ENCODE results near the gene CARMIL3.
A peak's percentile ranks its signal among the peaks of the same experiment; 100 is the strongest.
"Not testable (repeated sequence)": the region's sequence is repeated elsewhere in the genome, so short reads cannot be mapped to it uniquely, and the experiment has no call there.

The CARMIL3 gene

GRCh38 chr14:24037658-24038037 is 14.2 kb upstream of the CARMIL3 start:
- DNase-seq: peak; percentile 75

GRCh38 chr14:24038686-24039085 is 13.1 kb upstream of the CARMIL3 start:
- no peak for DNase-seq

- no peak for DNase-seq
Observed at GRCh38 chr14:24040692-24041091, 11.1 kb upstream of the CARMIL3 start.

DNA sequence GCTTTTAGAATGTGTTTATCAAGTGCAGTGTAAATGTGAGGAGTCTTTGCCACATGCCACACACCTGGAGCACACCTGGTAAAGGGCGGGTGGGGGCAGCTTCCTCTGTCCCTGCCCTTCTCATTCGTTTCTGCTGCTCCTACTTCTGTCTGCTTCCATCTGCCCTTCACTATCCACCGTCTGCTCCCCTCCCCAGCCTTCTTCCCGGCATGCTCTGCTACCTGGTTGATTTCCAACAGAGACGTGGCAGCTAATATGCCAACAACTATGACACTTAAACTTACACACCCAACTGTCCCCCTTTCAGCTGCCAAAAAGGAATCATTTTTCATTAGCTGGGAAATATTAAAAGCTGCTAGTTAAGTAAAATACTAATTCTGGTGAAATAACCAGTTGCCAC is 9.1 kb upstream of the CARMIL3 start:
- DNase-seq: no peak

DNA sequence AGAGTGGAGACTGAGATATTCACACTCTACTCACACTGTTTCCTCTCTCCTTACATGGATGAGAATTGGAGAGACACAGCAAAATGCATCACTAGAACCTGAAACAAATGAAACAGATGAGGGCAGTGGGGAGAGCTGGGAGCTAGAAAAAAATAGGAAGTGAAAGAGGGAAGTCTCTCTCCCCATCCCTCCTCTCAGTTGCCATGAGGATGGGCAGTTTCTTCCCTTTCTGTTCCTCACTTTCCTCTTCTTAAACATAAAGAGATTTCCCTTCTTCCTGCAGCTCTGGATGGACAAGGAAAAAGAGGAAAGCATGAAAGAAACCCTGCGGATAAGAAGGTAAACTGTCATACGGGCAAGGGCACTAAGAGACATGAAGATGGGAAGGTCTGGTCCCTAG is 2.8 kb upstream of the CARMIL3 start:
- DNase-seq: not testable (repeated sequence)

DNA sequence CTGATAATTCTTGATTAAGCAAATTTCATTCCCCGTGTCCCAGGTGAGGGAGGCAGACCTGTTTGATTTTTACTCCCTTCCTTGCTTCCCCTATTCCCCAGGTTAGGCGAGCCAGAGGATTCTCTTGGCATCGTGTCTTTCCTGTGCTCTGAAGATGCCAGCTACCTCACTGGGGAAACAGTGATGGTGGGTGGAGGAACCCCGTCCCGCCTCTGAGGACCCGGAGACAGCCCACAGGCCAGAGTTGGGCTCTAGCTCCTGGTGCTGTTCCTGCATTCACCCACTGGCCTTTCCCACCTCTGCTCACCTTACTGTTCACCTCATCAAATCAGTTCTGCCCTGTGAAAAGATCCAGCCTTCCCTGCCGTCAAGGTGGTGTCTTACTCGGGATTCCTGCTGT is 1.1 kb upstream of the CARMIL3 start:
- not testable (repeated sequence) for DNase-seq

DNA sequence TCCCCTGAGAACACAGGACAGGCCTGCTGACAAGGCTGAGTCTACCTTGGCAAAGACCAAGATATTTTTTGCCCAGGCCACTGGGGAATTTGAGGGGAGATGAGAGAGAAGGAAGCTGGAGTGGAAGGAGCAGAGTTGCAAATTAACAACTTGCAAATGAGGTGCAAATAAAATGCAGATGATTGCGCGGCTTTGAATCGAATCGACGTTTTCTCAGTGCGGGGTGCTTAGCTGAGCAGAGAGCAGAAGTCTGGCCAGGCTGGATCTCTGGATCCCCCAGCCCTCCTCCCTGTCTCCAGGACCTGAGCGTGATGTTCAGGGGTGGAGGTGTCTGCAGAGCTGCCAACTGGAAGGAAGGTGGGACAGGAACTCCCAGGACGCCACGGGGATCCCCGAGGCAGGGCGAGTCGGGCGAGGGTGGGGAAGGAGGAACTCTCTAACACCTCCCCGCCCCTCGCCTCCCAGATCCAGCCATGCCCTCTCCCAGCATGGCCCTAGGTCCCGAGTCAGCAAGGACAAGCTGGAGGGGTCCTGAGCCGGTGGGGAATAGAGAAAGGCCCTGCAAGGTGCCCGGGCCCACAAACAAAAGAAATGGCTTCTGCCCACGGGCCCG is 527 bp upstream of the CARMIL3 start:
- DNase-seq: no peak

- DNase-seq: no peak
Observed at GRCh38 chr14:24052656-24053547, 1.1 kb downstream of the CARMIL3 start.

GRCh38 chr14:24053548-24054323 is 1.9 kb downstream of the CARMIL3 start:
- no peak for DNase-seq

DNA sequence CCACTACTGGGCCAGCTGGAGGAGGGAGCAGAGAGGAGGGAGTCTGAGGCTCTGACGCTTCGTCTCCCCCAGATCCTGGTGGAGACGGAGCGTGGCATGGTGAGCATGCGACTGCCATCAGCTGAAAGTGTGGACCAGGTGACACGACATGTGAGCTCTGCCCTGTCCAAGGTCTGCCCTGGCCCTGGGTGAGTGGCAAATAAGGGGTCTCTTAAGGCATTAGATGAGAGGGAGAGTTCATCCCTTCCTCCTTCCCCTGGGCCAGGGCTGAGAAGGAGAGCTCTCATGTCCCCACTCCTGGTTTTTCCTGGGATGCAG is 2.5 kb downstream of the CARMIL3 start:
- DNase-seq: no peak

DNA sequence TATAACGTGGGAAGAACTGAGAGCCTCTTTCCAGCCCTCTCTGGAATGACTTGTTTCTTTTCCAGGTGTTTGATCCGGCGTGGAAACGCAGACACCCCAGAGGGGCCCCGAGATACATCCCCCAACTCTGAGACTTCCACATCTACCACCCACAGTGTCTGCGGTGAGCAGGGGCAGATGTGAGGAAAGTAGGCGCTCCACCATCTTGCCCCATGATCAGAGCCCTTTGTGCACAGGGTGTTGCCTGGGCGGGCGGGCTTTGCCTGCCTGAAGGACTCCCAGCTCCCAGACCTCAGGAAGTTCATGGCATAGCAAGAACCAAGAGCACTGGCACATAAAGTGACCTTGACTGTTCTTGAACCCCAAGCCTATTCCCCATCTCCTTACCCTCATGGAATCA is 2.8 kb downstream of the CARMIL3 start:
- no peak for DNase-seq

- DNase-seq: no peak
Observed at GRCh38 chr14:24055971-24056799, 4.4 kb downstream of the CARMIL3 start.

- no peak for DNase-seq
Observed at GRCh38 chr14:24056800-24057184, 5.0 kb downstream of the CARMIL3 start.

DNA sequence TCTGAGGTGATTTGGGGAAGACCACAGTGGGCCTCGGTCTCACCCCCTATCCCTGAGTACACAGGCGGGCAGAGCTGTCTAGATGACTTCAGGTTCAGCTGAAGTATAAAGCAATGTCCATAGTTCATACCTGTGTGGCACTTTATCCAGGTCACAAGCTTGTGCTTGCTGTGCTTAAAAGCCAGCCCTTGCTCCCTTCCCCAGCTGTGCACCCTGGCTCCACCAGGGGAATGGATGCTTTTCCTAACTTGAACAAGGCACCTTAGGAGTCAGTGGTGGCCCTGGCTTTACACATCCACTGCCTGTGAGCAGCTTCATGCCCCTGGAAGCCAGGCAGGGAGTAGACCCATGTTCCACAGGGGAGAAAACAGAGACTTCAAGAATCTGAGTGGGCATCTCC is 5.5 kb downstream of the CARMIL3 start:
- no peak for DNase-seq

- no peak for DNase-seq
Observed at GRCh38 chr14:24057867-24058259, 6.1 kb downstream of the CARMIL3 start.

GRCh38 chr14:24058260-24058950 is 6.6 kb downstream of the CARMIL3 start:
- peak; percentile 50 for DNase-seq

- no peak for DNase-seq
Observed at GRCh38 chr14:24058951-24059475, 7.2 kb downstream of the CARMIL3 start.

DNA sequence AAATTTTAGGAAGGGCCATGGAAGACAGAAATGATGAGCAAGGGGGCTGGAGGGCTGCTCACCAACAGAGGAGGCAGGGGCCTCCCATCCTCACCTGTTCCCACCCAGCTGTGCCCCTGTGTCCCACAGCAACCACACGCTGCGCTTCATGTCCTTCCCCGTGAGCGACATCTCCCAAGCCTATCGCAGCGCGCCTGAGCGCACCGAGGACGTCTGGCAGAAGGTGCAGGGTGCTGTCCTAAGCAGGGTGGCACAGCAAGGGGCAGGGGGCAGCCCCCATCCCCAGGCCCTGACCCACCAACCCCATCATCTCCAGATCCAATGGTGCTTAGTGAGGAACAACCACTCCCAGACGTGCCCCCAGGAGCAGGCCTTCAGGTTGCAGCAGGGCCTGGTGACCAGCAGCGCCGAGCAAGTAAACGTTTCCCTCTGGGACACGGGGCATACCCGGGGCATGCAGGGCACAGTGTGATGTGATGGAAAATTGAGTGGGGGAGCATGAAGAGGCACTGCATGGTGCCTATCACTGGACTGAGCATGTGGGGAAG is 8.1 kb downstream of the CARMIL3 start:
- no peak for DNase-seq

- no peak for DNase-seq
Observed at GRCh38 chr14:24060443-24060842, 8.6 kb downstream of the CARMIL3 start.

- DNase-seq: no peak
Observed at GRCh38 chr14:24060984-24061913, 9.4 kb downstream of the CARMIL3 start.

All from COR-L47 (cell line).